ENCODE measurements around the gene NPNT.
A peak's percentile ranks its signal among the peaks of the same experiment; 100 is the strongest.

NPNT gene

DNA sequence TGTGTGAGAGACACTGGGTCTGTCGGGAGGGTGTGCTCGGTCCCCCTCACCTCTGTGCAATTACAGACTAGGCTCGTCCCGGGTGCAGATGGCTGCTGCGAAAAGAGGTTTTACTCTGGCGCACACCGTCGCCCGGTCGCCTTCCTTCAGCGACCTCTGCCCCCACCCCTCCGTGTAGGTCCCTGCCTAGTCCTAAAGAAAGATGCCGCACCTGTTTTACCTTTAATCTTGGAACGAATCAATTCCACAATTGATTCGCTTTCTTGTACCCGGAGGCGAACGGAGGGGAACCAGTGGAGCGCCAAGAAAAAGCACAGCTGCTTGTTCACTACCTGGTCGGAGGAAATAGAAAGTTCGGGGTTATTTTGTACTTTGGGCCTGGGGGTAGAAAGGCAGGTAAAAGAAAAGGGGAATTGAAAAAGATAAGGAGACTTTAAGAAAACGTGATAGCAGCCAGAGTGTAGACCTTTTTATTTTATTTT lies 1.2 kb downstream of the NPNT start:
- no peak for TF ChIP-seq CTCF (IDR thresholded peaks at IDR 0.05; ENCODE audit: low read depth, low read length)
- DNase-seq = no peak
- Histone ChIP-seq H3K4me1 (no peaks in the 10 kb centered on the region), H3K36me3 (no peaks in the 10 kb centered on the region), H3K27me3 (peaks cover 97% of the 10 kb centered on the region), H3K4me3 (ENCODE audit: low read depth, low read length) (peak overlapping the region; percentile 38), H3K9me3 (no peaks in the 10 kb centered on the region)

- Histone ChIP-seq H3K4me1 (no peaks in the 10 kb centered on the region), H3K4me3 (ENCODE audit: low read depth, low read length) (no peak overlapping the region), H3K9me3 (no peaks in the 10 kb centered on the region), H3K27me3 (peaks cover 94% of the 10 kb centered on the region), H3K36me3 (no peaks in the 10 kb centered on the region)
- DNase-seq = no peak
- TF ChIP-seq CTCF (IDR thresholded peaks at IDR 0.05; ENCODE audit: low read depth, low read length) = no peak
These were observed 1.9 kb downstream of the NPNT start for GRCh38 chr4:105896984-105897775.

GRCh38 chr4:105900541-105900940 lies 5.3 kb downstream of the NPNT start:
- no peak for TF ChIP-seq CTCF (IDR thresholded peaks at IDR 0.05; ENCODE audit: low read depth, low read length)
- Histone ChIP-seq H3K9me3 (no peaks in the 10 kb centered on the region), H3K4me3 (ENCODE audit: low read depth, low read length) (no peak overlapping the region), H3K27me3 (peaks cover 71% of the 10 kb centered on the region), H3K4me1 (no peaks in the 10 kb centered on the region), H3K36me3 (no peaks in the 10 kb centered on the region)
- no peak for DNase-seq

- H3K9me3 ChIP-seq = no peaks in the 10 kb centered on the region
- no peaks in the 10 kb centered on the region for H3K4me1 ChIP-seq
- no peak overlapping the region for H3K4me3 ChIP-seq (ENCODE audit: low read depth, low read length)
- no peak for DNase-seq
- H3K27me3 ChIP-seq = peaks cover 49% of the 10 kb centered on the region
- no peaks in the 10 kb centered on the region for H3K36me3 ChIP-seq
- TF ChIP-seq CTCF (IDR thresholded peaks at IDR 0.05; ENCODE audit: low read depth, low read length) = no peak
These were observed 7.4 kb downstream of the NPNT start for GRCh38 chr4:105902550-105903262.

DNA sequence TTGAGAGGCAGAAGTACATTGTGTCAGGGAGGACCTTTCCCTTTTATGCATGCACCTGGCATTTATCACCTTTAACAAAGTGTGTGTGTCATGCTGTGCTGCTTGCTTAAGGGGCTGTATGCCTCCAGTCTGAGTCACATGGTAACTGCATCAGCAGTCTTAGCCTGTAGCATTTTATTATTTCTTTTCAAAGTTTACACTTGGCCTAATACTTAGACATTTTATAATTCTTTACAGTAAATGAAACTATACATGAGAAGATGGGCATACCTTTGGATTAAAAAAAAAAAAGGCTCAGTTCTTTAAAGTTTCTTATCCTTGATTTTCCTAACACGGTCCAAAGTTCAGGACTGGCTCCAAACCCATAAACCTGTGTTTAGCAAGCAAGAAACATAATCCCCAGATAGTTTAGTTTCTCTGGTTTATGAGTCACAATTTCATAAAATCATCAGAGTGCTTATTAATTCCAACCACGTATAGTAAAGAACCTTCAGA lies 14.6 kb downstream of the NPNT start:
- Histone ChIP-seq H3K36me3 (no peaks in the 10 kb centered on the region), H3K27me3 (peaks cover 9% of the 10 kb centered on the region; the same call in 1 of the 2 replicates), H3K4me3 (ENCODE audit: low read depth, low read length) (no peak overlapping the region), H3K9me3 (no peaks in the 10 kb centered on the region), H3K4me1 (no peaks in the 10 kb centered on the region)
- no peak for DNase-seq
- no peak for TF ChIP-seq CTCF (IDR thresholded peaks at IDR 0.05; ENCODE audit: low read depth, low read length)

Measured in BE2C (cell line).